ENCODE results near the gene EDA. TPM values are rescaled to one million over a fixed set of nuclear protein-coding genes. Genes with fewer than 3 reads are reported as not detected.
"Not testable (repeated sequence)": the region's sequence is repeated elsewhere in the genome, so short reads cannot be mapped to it uniquely, and the experiment has no call there.

The EDA gene
- total RNA-seq, 4 donors from 2014 or later = 0.37 to 12.4 (median 3.8) TPM

GRCh38 chrX:69991685-69992084 lies 375.8 kb downstream of the EDA start:
- H3K4me3 ChIP-seq = no peak overlapping the region
- H3K27ac ChIP-seq = no peak overlapping the region
- TF ChIP-seq POLR2A (IDR thresholded peaks at IDR 0.05) = no peak
- no peak for DNase-seq
- WGBS, 2 donors (ENCODE audit: low coverage in 1 of 2) = 87% methylated on average over 3 of the region's 3 CpGs; no CpG with 5 or more reads in 1 of the 2 donors
- intact Hi-C loops (cut with DNase I; ENCODE audit: low total_unique reads) (no loop called here), in situ Hi-C loops (cut with MboI; ENCODE audit: low pct_ligation_motif_present in 1 of 4, low pct_unique_long_range_greater_than_20kb in 1 of 4, low sequenced_read_pairs in 3 of 4) (no loop called here)
- H3K27me3 ChIP-seq = no peaks in the 10 kb centered on the region
- no peaks in the 10 kb centered on the region for H3K4me1 ChIP-seq
- H3K36me3 ChIP-seq = no peaks in the 10 kb centered on the region
- no peaks in the 10 kb centered on the region for H3K9me3 ChIP-seq

- Histone ChIP-seq H3K4me1 (no peaks in the 10 kb centered on the region), H3K27ac (no peak overlapping the region), H3K9me3 (no peaks in the 10 kb centered on the region), H3K4me3 (no peak overlapping the region), H3K36me3 (no peaks in the 10 kb centered on the region), H3K27me3 (no peaks in the 10 kb centered on the region)
- no peak for TF ChIP-seq EP300 (IDR thresholded peaks at IDR 0.05; ENCODE audit: low read depth)
- in situ Hi-C loops (cut with MboI; ENCODE audit: low pct_ligation_motif_present in 1 of 4, low pct_unique_long_range_greater_than_20kb in 1 of 4, low sequenced_read_pairs in 3 of 4) = no loop called here
- intact Hi-C loops (cut with DNase I; ENCODE audit: low total_unique reads) = no loop called here
- DNase-seq = no peak
Measured at GRCh38 chrX:69993494-69993893, 377.6 kb downstream of the EDA start.

- DNase-seq = no peak
- Histone ChIP-seq H3K27ac (no peak overlapping the region), H3K9me3 (no peaks in the 10 kb centered on the region), H3K36me3 (no peaks in the 10 kb centered on the region), H3K4me1 (no peaks in the 10 kb centered on the region), H3K4me3 (no peak overlapping the region), H3K27me3 (no peaks in the 10 kb centered on the region)
- no peak for TF ChIP-seq POLR2AphosphoS5 (IDR thresholded peaks at IDR 0.05)
- no peak for TF ChIP-seq CTCF (IDR thresholded peaks at IDR 0.05)
- TF ChIP-seq POLR2A (IDR thresholded peaks at IDR 0.05) = no peak
- TF ChIP-seq EP300 (IDR thresholded peaks at IDR 0.05; ENCODE audit: low read depth) = no peak
- intact Hi-C loops (cut with DNase I; ENCODE audit: low total_unique reads) (no loop called here), in situ Hi-C loops (cut with MboI; ENCODE audit: low pct_ligation_motif_present in 1 of 4, low pct_unique_long_range_greater_than_20kb in 1 of 4, low sequenced_read_pairs in 3 of 4) (no loop called here)
- WGBS, 2 donors (ENCODE audit: low coverage in 1 of 2) = 66% methylated on average over 2 of the region's 2 CpGs; no CpG with 5 or more reads in 1 of the 2 donors
Measured at GRCh38 chrX:69995362-69996112, 379.6 kb downstream of the EDA start.

GRCh38 chrX:69996113-69996468 lies 380.2 kb downstream of the EDA start:
- H3K4me3 ChIP-seq = no peak overlapping the region
- H3K9me3 ChIP-seq = no peaks in the 10 kb centered on the region
- intact Hi-C loops (cut with DNase I; ENCODE audit: low total_unique reads) = no loop called here
- no peaks in the 10 kb centered on the region for H3K4me1 ChIP-seq
- H3K36me3 ChIP-seq = no peaks in the 10 kb centered on the region
- in situ Hi-C loops (cut with MboI; ENCODE audit: low pct_ligation_motif_present in 1 of 4, low pct_unique_long_range_greater_than_20kb in 1 of 4, low sequenced_read_pairs in 3 of 4) = no loop called here
- no peaks in the 10 kb centered on the region for H3K27me3 ChIP-seq
- no peak for DNase-seq
- no peak overlapping the region for H3K27ac ChIP-seq
- TF ChIP-seq POLR2A (IDR thresholded peaks at IDR 0.05) (no peak), POLR2AphosphoS5 (IDR thresholded peaks at IDR 0.05) (no peak), CTCF (IDR thresholded peaks at IDR 0.05) (no peak), EP300 (IDR thresholded peaks at IDR 0.05; ENCODE audit: low read depth) (no peak)

GRCh38 chrX:69998299-69998698 lies 382.4 kb downstream of the EDA start:
- H3K27ac ChIP-seq; H3K36me3 ChIP-seq; intact Hi-C loops (cut with DNase I; ENCODE audit: low total_unique reads); H3K4me3 ChIP-seq; H3K9me3 ChIP-seq; H3K27me3 ChIP-seq; DNase-seq; H3K4me1 ChIP-seq; in situ Hi-C loops (cut with MboI; ENCODE audit: low pct_ligation_motif_present in 1 of 4, low pct_unique_long_range_greater_than_20kb in 1 of 4, low sequenced_read_pairs in 3 of 4): not testable (repeated sequence)

GRCh38 chrX:70001269-70001668 lies 385.4 kb downstream of the EDA start:
- no peaks in the 10 kb centered on the region for H3K36me3 ChIP-seq
- DNase-seq = no peak
- intact Hi-C loops (cut with DNase I; ENCODE audit: low total_unique reads) = no loop called here
- no peak for TF ChIP-seq EP300 (IDR thresholded peaks at IDR 0.05; ENCODE audit: low read depth)
- TF ChIP-seq POLR2AphosphoS5 (IDR thresholded peaks at IDR 0.05) = no peak
- TF ChIP-seq POLR2A (IDR thresholded peaks at IDR 0.05) = no peak
- no peak for TF ChIP-seq CTCF (IDR thresholded peaks at IDR 0.05)
- H3K4me1 ChIP-seq = no peaks in the 10 kb centered on the region
- H3K27ac ChIP-seq = no peak overlapping the region
- H3K4me3 ChIP-seq = no peak overlapping the region
- 58% methylated on average over 2 of the region's 2 CpGs; no CpG with 5 or more reads in 1 of the 2 donors for WGBS, 2 donors (ENCODE audit: low coverage in 1 of 2)
- in situ Hi-C loops (cut with MboI; ENCODE audit: low pct_ligation_motif_present in 1 of 4, low pct_unique_long_range_greater_than_20kb in 1 of 4, low sequenced_read_pairs in 3 of 4) = no loop called here
- no peaks in the 10 kb centered on the region for H3K27me3 ChIP-seq
- no peaks in the 10 kb centered on the region for H3K9me3 ChIP-seq
